K562 (cell line): Measurements from ENCODE around the gene MAP4K5. TPM values are rescaled to one million over a fixed set of nuclear protein-coding genes. Genes with fewer than 3 reads are reported as not detected.

Source experiments
- E2F6 ChIP-seq, 2 experiments: IDR thresholded peaks; 2 replicates each; pipeline ENCODE4 v1.6.1; 2011; ENCODE audit warnings: borderline replicate concordance in 1 of 2, control low read depth in 1 of 2, low read depth in 1 of 2, low read length in 1 of 2, mild to moderate bottlenecking in 1 of 2, mixed read lengths in 1 of 2, moderate library complexity in 1 of 2; ENCODE audit not compliant: insufficient read depth in 1 of 2, insufficient read length in 1 of 2, poor library complexity in 1 of 2, severe bottlenecking in 1 of 2; ENCODE audit errors: extremely low read depth in 1 of 2
- GABPA ChIP-seq: fragments of 200-800 bp; sonication (Bioruptor generic); conservative IDR thresholded peaks from 2 replicates; pipeline ENCODE4 v1.6.1; 2016; ENCODE audit warnings: low read depth, missing genetic modification characterization, missing compliant biosample characterization
- HMGN3 ChIP-seq: IDR thresholded peaks from 2 replicates; pipeline ENCODE4 v1.6.1; 2011; ENCODE audit warnings: borderline replicate concordance, low read depth, mild to moderate bottlenecking, mixed read lengths, low read length; ENCODE audit not compliant: insufficient read length; ENCODE audit errors: extremely low read depth
- MAZ ChIP-seq, 2 experiments: fragments of 450-650 bp in 1 of 2; sonication (generic) in 1 of 2; formaldehyde crosslinking; IDR thresholded peaks in 1 of 2; conservative IDR thresholded peaks in 1 of 2; 2 replicates each; pipeline versions ENCODE4 v1.4.0 to v1.5.0; 2020; ENCODE audit warnings: mild to moderate bottlenecking in 1 of 2, missing genetic modification reagents in 1 of 2
- NELFE ChIP-seq: IDR thresholded peaks from 2 replicates; pipeline ENCODE4 v1.6.1; 2011; ENCODE audit warnings: mild to moderate bottlenecking; ENCODE audit not compliant: insufficient read depth, insufficient read length
- NFRKB ChIP-seq: fragments of 450-650 bp; IDR thresholded peaks from 2 replicates; pipeline ENCODE4 v1.6.1; 2016; ENCODE audit warnings: low read depth
- NONO ChIP-seq, 2 experiments: fragments of 200-400 bp in 1 of 2; fragments of 450-650 bp in 1 of 2; formaldehyde crosslinking in 1 of 2; IDR thresholded peaks; 2 replicates each; pipeline ENCODE4 v1.6.1; 2017; ENCODE audit warnings: low read depth in 2 of 2, mild to moderate bottlenecking in 2 of 2, moderate library complexity in 2 of 2, low read length in 1 of 2
- PHF8 ChIP-seq: fragments of 200-600 bp; sonication (generic); IDR thresholded peaks from 2 replicates; pipeline ENCODE4 v1.6.1; 2012; ENCODE audit warnings: mixed run types, mild to moderate bottlenecking, inconsistent platforms, low read length, moderate library complexity, borderline replicate concordance
- POLR2A ChIP-seq: fragments of 450-650 bp; conservative IDR thresholded peaks from 2 replicates; pipeline ENCODE4 v1.6.1; 2016
- RREB1 ChIP-seq: fragments of 250-450 bp; sonication (Bioruptor Pico); IDR thresholded peaks from 2 replicates; pipeline ENCODE4 v1.4.0; 2020
- SMARCA5 ChIP-seq: fragments of 450-650 bp; IDR thresholded peaks from 2 replicates; pipeline ENCODE4 v1.6.1; 2016
- TAF1 ChIP-seq: IDR thresholded peaks from 2 replicates; pipeline ENCODE4 v1.6.1; 2011; ENCODE audit warnings: mild to moderate bottlenecking, low read length, moderate library complexity; ENCODE audit not compliant: insufficient read depth, control insufficient read depth, severe bottlenecking; ENCODE audit errors: extremely low read depth
- polyA plus RNA-seq, 8 experiments: library from polyadenylated mRNA; depleted of rRNA in 4 of 8; stranded (reverse) in 5 of 8; unstranded in 3 of 8; fragments of >200 nt; fragmentation: Nextera tagmentation in 2 of 8; fragmentation: Illumina TruSeq in 1 of 8; extraction: Ambion mirVana in 2 of 8; extraction: Trizol in 1 of 8; gene quantifications; 2 replicates each; pipeline versions ENCODE4 v1.2.1 to v1.2.3, GENCODE V29; 2011 to 2014; ENCODE audit warnings: inconsistent platforms in 1 of 8, missing spikeins in 1 of 8
- total RNA-seq, 7 experiments: library from RNA; depleted of rRNA in 6 of 7; stranded (reverse); fragments of >200 nt in 6 of 7; fragmentation: Illumina TruSeq in 2 of 7; extraction: Trizol in 2 of 7; gene quantifications; 2 replicates each; pipeline versions ENCODE4 v1.2.1 to v1.2.3, GENCODE V29; 2011 to 2021; ENCODE audit warnings: low replicate concordance in 1 of 7
- TF ChIP-seq, protein P1 (sequence below): fragments of 200-800 bp; sonication (Bioruptor generic); IDR thresholded peaks from 2 replicates; pipeline ENCODE4 v1.6.1; 2017; ENCODE audit warnings: missing genetic modification characterization, missing compliant biosample characterization

Gene MAP4K5
- total and polyA plus RNA-seq, 9 of the 15 experiments (the other 6 are each of a cell fraction or from before 2014, with no cell fraction given), result 5.9 to 29.4 (median 18.0) TPM

GRCh38 chr14:50531595-50532501 lies 521 bp downstream of the MAP4K5 start (continued):
- TF ChIP-seq RREB1 (CRISPR knock-in tag) (0 out of 2 replicates have a peak, but pooled peaks have one; percentile 3), NFRKB (0 out of 2 replicates have a peak, but pooled peaks have one; percentile 44), NELFE (no peak), SMARCA5 (no peak), HMGN3 (peak; percentile 5), E2F6 (IDR thresholded peaks at IDR 0.05; ENCODE audit: borderline replicate concordance in 1 of 2, extremely low read depth in 1 of 2, insufficient read depth in 1 of 2, insufficient read length in 1 of 2, low read depth in 1 of 2, low read length in 1 of 2, poor library complexity in 1 of 2, severe bottlenecking in 1 of 2) (peak in 1 of 2 experiments; percentile 59), GABPA (tag) (0 out of 2 replicates have a peak, but pooled peaks have one; percentile 29), POLR2A (peak; percentile 53), TAF1 (peak; percentile 17), PHF8 (peak; percentile 71; the same call in 1 of the 2 replicates), MAZ (CRISPR knock-in tag; conservative IDR thresholded peaks at IDR 0.05 in 1 of 2, IDR thresholded peaks at IDR 0.05 in 1 of 2) (peak in 1 of 2 experiments; percentile 2; a peak in 1 of 4 replicates), NONO (IDR thresholded peaks at IDR 0.05; ENCODE audit: low read depth in 2 of 2, low read length in 1 of 2) (peak in 1 of 2 experiments; percentile 51; a peak in 1 of 4 replicates)
- TF ChIP-seq, protein P1, sequence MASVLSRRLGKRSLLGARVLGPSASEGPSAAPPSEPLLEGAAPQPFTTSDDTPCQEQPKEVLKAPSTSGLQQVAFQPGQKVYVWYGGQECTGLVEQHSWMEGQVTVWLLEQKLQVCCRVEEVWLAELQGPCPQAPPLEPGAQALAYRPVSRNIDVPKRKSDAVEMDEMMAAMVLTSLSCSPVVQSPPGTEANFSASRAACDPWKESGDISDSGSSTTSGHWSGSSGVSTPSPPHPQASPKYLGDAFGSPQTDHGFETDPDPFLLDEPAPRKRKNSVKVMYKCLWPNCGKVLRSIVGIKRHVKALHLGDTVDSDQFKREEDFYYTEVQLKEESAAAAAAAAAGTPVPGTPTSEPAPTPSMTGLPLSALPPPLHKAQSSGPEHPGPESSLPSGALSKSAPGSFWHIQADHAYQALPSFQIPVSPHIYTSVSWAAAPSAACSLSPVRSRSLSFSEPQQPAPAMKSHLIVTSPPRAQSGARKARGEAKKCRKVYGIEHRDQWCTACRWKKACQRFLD (CRISPR knock-in tag), result peak; percentile 76
